Esophagus squamous epithelium (tissue), 4 donors: ENCODE data around the gene ARMC9.

ENCODE experiments used
- CTCF ChIP-seq, 6 experiments: fragments of 450-650 bp in 4 of 6; fragments of 200-600 bp in 2 of 6; sonication (generic) in 2 of 6; IDR thresholded peaks; one replicate each; pipeline ENCODE4 v1.5.1; 2016 to 2019; ENCODE audit warnings: antibody characterized with exemption in 6 of 6, mild to moderate bottlenecking in 4 of 6, moderate library complexity in 4 of 6
- POLR2A ChIP-seq, 4 donors: fragments of 450-650 bp; IDR thresholded peaks; one replicate each; pipeline ENCODE4 v1.6.1; 2017; ENCODE audit warnings: antibody characterized with exemption in 4 of 4, mild to moderate bottlenecking in 4 of 4, moderate library complexity in 3 of 4

GRCh38 chr2:231294116-231294515 is 95.7 kb downstream of the ARMC9 start:
- TF ChIP-seq POLR2A (IDR thresholded peaks at IDR 0.05) (no peak), CTCF (IDR thresholded peaks at IDR 0.05) (no peak)
